HepG2 (cell line): ENCODE data around the gene GPR33.

Experiments used
- BORCS8-MEF2B ChIP-seq: sonication (generic); formaldehyde crosslinking; IDR thresholded peaks from 2 replicates; pipeline ENCODE4 v1.8.0; 2022; ENCODE audit warnings: mild to moderate bottlenecking, missing genetic modification reagents
- IKZF1 ChIP-seq: fragments of 450-650 bp; IDR thresholded peaks from 2 replicates; pipeline ENCODE4 v1.7.1; 2016
- MAFG ChIP-seq: sonication (generic); formaldehyde crosslinking; IDR thresholded peaks from 2 replicates; pipeline ENCODE4 v1.5.1; 2020; ENCODE audit warnings: mild to moderate bottlenecking, missing genetic modification reagents
- POLR2A ChIP-seq, 2 experiments: IDR thresholded peaks; 2 replicates each; pipeline ENCODE4 v1.6.1; 2011; ENCODE audit warnings: low read depth in 2 of 2, low read length in 2 of 2, mild to moderate bottlenecking in 1 of 2, moderate library complexity in 1 of 2; ENCODE audit not compliant: insufficient read depth in 1 of 2
- ZFX ChIP-seq: sonication (generic); formaldehyde crosslinking; IDR thresholded peaks from 2 replicates; pipeline ENCODE4 v1.4.0; 2020; ENCODE audit warnings: mild to moderate bottlenecking, low read depth, missing genetic modification reagents, moderate library complexity
- ZNF121 ChIP-seq: sonication (generic); formaldehyde crosslinking; IDR thresholded peaks from 2 replicates; pipeline ENCODE4 v1.5.0; 2020; ENCODE audit warnings: mild to moderate bottlenecking, missing genetic modification reagents
- ZNF703 ChIP-seq: sonication (generic); formaldehyde crosslinking; IDR thresholded peaks from 2 replicates; pipeline ENCODE4 v1.5.1; 2020; ENCODE audit warnings: missing genetic modification reagents, mild to moderate bottlenecking, moderate library complexity, borderline replicate concordance
- ZSCAN21 ChIP-seq: sonication (generic); formaldehyde crosslinking; IDR thresholded peaks from 2 replicates; pipeline ENCODE4 v1.8.0; 2022; ENCODE audit warnings: mild to moderate bottlenecking, missing genetic modification reagents, moderate library complexity, borderline replicate concordance
- TF ChIP-seq, protein P1 (sequence below): sonication (generic); formaldehyde crosslinking; IDR thresholded peaks from 2 replicates; pipeline ENCODE4 v1.4.0; 2020; ENCODE audit warnings: missing genetic modification reagents, mild to moderate bottlenecking, borderline replicate concordance
- TF ChIP-seq, protein P2 (sequence below): sonication (generic); formaldehyde crosslinking; IDR thresholded peaks from 2 replicates; pipeline ENCODE4 v1.5.0; 2020; ENCODE audit warnings: mild to moderate bottlenecking, missing genetic modification reagents, moderate library complexity

DNA sequence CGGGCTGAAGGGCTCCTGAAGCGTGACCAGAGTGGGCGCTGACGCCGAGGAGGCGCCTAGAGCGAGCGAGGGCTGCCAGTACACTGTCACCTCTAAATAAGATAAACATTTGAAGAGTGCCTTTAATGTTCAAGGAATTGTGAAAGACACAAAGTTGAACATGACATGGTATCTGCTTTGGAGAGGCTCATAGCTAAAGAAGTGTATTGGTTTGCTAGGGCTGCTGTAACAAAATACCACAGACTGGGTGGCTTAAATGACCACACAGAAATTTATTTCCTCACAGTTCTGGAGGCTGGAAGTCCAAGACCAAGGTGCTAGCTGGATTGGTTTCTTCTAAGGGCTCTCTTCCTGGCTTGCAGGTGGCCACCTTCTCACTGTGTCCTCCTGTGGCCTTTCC, 39.7 kb upstream of the GPR33 start:
- TF ChIP-seq IKZF1 = no peak
- TF ChIP-seq ZNF121 (CRISPR knock-in tag) = no peak
- no peak for TF ChIP-seq ZNF703 (CRISPR knock-in tag)
- no peak for TF ChIP-seq BORCS8-MEF2B
- TF ChIP-seq, protein P1, sequence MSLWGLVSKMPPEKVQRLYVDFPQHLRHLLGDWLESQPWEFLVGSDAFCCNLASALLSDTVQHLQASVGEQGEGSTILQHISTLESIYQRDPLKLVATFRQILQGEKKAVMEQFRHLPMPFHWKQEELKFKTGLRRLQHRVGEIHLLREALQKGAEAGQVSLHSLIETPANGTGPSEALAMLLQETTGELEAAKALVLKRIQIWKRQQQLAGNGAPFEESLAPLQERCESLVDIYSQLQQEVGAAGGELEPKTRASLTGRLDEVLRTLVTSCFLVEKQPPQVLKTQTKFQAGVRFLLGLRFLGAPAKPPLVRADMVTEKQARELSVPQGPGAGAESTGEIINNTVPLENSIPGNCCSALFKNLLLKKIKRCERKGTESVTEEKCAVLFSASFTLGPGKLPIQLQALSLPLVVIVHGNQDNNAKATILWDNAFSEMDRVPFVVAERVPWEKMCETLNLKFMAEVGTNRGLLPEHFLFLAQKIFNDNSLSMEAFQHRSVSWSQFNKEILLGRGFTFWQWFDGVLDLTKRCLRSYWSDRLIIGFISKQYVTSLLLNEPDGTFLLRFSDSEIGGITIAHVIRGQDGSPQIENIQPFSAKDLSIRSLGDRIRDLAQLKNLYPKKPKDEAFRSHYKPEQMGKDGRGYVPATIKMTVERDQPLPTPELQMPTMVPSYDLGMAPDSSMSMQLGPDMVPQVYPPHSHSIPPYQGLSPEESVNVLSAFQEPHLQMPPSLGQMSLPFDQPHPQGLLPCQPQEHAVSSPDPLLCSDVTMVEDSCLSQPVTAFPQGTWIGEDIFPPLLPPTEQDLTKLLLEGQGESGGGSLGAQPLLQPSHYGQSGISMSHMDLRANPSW (CRISPR knock-in tag) = no peak
- no peak for TF ChIP-seq POLR2A (IDR thresholded peaks at IDR 0.05; ENCODE audit: insufficient read depth in 1 of 2, low read depth in 2 of 2, low read length in 2 of 2)
- TF ChIP-seq, protein P2, sequence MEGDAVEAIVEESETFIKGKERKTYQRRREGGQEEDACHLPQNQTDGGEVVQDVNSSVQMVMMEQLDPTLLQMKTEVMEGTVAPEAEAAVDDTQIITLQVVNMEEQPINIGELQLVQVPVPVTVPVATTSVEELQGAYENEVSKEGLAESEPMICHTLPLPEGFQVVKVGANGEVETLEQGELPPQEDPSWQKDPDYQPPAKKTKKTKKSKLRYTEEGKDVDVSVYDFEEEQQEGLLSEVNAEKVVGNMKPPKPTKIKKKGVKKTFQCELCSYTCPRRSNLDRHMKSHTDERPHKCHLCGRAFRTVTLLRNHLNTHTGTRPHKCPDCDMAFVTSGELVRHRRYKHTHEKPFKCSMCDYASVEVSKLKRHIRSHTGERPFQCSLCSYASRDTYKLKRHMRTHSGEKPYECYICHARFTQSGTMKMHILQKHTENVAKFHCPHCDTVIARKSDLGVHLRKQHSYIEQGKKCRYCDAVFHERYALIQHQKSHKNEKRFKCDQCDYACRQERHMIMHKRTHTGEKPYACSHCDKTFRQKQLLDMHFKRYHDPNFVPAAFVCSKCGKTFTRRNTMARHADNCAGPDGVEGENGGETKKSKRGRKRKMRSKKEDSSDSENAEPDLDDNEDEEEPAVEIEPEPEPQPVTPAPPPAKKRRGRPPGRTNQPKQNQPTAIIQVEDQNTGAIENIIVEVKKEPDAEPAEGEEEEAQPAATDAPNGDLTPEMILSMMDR (CRISPR knock-in tag) = no peak
- no peak for TF ChIP-seq MAFG
- no peak for TF ChIP-seq ZSCAN21 (CRISPR knock-in tag)
- TF ChIP-seq ZFX (CRISPR knock-in tag) = no peak
